Stimulated activated CD4-positive, alpha-beta T cell treated with anti-CD3 and anti-CD28 coated beads, TNF-alpha, amount 100 ng/mL, for 48 hours (primary cell): ENCODE results near the gene PRSS16.

Experiments used
- DNase-seq, 3 donors: peaks; one replicate each; pipeline ENCODE4 v3.0.0-alpha.2; 2020; ENCODE audit warnings: low read depth in 3 of 3

The PRSS16 gene

DNA sequence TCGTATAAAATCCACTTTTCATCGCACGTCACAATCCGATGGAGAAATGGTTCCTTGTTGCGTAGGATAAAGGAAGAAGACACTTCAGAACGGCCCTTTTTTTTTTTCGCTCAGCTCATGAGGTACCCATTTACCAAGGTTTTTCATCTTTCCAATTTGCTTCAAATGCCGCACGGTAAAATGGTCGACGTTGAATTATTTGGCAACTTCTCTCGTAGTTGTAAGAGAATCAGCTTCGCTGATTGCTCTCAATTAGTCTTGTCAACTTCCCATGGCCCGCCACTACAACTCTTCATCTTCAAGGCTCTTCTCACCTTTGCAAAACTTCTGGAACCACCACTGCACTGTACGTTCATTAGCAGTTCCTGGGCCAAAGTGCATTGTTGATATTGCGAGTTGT is 35.8 kb downstream of the PRSS16 start:
- DNase-seq, result no peak

GRCh38 chr6:27286141-27286540 is 38.6 kb downstream of the PRSS16 start:
- no peak for DNase-seq

GRCh38 chr6:27287751-27288135 is 40.2 kb downstream of the PRSS16 start:
- DNase-seq, result no peak

- no peak for DNase-seq
Observed at GRCh38 chr6:27288136-27289044, 40.9 kb downstream of the PRSS16 start.

- DNase-seq, result no peak
Observed at GRCh38 chr6:27290065-27290849, 42.8 kb downstream of the PRSS16 start.

DNA sequence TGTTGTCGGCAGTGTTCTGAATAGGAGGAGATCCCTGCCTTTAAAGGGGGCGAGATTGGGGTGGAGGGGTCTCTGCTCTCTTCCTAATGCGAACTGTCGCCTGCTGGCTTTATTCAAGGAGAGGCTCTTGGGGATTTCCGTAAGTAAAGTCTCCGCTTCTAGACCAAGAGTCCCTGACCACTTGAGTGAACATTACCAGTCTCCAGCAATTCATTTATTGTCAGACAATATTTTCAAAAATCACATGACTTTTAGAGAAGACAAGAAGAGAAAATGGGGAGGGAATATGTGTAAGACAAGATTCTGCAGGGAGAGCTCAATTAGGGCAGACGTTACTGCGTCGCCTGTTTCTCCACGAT is 43.3 kb downstream of the PRSS16 start:
- no peak for DNase-seq

DNA sequence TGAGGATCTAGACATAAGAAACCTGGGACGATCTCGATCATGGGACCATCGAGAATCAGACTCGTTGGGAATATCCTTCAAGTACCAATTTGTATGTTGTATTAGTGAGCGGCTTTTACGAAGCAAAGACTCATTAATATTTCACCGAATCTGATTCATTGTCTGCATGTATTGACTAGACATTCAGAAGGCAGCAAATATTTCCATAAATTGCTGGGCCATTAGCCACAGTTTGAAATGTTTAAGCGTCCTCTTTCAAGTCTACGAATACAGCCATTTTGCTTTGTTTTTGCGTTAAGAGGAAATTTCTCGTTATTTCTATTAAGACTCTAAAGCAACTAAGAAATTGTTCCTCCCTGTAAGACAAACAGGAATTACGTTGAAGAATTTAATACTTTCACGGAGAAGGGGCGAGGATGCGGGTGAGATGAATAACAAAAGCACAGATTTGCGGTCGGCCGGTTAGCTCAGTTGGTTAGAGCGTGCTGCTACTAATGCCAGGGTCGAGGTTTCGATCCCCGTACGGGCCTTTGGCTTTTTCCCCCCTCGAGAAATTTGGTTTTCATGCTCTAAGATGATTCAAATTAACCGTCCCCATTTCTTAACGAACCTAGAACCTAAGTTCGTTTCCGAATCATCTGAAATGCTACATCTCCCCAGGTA is 46.1 kb downstream of the PRSS16 start:
- DNase-seq, result no peak

GRCh38 chr6:27294409-27294808 is 46.9 kb downstream of the PRSS16 start:
- DNase-seq, result no peak

DNA sequence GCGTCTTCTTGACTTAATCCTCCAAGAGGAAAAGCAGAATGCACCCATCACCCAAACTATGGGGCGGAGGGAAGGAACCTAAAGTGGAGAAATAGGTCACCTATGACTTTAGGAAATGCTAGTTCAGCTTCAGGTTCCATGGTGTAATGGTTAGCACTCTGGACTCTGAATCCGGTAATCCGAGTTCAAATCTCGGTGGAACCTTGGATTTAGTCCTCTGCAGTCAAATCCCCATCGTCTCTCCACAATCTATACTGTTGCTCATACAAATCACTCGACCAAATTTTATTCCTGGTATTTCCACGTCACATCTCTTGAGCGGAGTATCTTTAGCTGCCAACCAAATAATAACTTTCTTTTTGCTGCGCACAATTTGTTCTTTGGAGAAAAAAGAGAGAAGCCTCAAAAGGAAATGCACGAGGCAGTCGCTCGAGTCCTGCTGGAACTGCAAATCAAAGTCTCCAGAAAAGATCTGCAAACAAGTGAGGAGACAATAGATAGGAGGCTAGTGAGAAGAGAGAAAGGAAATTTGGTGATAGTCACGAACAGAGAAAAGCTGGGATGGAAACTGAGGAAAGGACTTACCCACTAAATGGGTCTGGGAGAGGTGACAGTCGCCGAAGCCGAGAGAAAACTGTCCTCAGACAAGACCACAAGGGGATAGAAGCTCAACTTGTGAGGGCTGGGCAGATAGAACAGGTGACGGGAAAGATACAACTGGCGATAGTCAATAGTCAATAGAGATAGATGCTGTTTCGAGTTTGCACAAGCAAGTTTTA is 48.0 kb downstream of the PRSS16 start:
- DNase-seq, result no peak

DNA sequence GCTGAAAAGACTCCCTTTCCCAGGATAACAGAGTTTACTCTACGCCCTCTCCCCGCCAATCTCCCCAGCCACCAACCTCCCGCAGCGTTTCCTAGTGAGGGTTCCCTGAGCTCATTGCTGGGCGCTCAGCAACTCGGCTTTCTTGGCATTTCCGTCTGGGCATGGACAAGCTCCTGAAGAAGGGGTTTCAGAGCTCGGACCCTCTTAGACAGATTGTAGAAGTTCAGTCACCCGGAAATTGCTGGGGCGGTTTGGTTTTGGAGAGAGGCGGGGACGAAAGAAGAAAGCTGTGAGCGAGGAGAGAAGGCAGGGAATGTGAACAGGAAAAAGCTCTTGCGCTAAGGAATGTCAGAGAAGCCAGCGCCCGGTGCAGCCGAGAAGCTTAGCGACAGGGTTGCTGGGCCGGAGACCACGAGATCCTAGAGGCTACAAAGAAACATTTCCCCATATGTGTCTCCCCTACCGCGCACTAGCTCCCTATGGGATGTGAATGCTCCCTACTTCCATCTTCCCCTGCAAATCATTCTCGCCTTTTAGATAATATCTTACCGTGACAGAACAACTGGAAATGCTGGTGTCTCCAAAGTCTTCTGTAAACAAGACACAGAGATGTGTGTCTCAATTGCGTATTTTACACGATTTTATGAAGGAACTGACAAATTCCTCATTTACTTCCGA is 48.7 kb downstream of the PRSS16 start:
- DNase-seq, result no peak

DNA sequence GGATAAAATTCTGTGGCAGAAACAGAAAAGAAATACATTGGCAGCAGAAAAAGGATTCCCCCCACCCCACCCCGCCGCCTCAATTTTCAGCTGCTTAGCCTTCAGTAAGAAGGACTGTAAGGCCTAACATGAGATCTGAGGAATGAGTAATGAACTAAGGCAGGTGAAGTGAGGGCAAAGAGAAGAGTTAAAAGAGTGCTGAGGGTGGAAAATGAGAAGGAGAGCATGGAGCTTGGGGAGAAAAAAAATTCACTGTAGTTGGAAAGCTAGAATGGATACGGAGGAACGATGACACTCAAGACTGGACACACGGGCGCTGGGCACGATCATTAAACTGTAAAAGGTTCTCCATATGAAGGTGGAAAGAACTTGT is 50.0 kb downstream of the PRSS16 start:
- DNase-seq, result no peak

DNA sequence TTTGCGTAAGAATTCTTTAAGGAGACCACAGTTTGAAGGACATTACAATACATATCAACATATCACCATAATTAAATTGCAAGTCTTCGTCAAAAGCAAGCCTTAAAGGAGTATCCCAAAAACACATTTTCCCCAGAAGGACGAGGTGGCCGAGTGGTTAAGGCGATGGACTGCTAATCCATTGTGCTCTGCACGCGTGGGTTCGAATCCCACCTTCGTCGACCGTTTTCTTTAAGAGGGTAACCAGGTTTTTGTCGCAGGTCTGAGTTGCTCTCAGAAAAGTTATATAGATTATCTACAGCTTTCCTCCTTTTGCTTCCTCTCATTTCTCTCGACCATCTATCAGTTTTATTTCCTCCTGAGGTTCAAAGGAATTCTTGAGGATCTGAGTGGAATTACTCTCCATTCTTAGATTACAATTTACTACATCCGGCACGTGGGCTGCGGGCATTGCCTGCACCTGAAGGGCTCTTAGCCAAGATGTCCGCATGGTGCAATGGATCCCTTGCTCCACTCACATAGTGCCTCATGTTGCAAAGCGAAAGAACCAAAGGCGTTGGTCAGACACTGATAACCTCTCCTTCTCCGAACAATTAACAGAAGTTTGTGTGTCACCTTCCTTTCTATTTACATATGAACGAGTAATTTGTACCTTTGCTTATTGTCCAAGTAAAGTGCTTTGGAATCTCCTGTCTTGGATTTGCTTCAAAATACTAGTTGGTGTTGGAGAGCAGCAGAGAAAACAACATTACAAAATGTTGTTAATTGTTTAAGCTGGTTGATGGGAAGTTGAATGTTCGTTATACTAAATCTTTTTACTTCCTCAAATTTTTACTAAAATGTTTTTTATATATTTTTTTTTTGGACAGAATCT is 50.6 kb downstream of the PRSS16 start:
- DNase-seq, result no peak

DNA sequence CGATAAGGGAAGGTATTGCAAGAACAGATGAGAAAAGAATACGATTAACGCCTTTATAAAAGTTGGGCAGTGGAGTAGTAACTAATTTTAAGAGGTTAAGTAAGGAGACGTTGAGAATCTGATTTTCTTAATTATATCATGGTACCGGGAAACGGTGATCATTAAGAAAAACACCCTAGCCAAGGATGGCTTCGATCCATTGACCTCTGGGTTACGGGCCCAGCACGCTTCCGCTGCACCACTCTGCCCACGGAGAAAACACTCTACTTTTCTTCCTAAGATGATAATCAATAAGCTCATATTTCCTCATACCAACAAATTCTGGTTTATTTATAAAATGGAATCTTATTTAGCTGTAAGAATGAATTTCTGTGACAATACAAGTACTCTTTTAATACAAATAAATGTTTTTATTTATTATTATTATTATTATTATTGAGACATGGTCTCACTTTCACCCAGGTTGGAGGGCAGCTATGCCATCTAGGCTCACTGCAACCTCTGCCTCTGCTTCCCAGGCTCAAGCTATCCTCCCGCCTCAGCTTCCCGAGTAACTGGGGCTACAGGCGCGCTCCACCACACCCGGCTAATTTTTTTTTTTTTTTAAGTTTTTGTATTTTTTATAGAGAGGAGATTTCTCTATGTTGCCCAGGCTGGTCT is 56.2 kb downstream of the PRSS16 start:
- no peak for DNase-seq
